ENCODE measurements around the gene FXYD3. TPM values are rescaled to one million over a fixed set of nuclear protein-coding genes. Genes with fewer than 3 reads are reported as not detected.

FXYD3 gene
- total and polyA plus RNA-seq, 2 of the 13 experiments (the other 11 are each of a cell fraction or from before 2014, with no cell fraction given) = 4.9 TPM; not detected in 1

DNA sequence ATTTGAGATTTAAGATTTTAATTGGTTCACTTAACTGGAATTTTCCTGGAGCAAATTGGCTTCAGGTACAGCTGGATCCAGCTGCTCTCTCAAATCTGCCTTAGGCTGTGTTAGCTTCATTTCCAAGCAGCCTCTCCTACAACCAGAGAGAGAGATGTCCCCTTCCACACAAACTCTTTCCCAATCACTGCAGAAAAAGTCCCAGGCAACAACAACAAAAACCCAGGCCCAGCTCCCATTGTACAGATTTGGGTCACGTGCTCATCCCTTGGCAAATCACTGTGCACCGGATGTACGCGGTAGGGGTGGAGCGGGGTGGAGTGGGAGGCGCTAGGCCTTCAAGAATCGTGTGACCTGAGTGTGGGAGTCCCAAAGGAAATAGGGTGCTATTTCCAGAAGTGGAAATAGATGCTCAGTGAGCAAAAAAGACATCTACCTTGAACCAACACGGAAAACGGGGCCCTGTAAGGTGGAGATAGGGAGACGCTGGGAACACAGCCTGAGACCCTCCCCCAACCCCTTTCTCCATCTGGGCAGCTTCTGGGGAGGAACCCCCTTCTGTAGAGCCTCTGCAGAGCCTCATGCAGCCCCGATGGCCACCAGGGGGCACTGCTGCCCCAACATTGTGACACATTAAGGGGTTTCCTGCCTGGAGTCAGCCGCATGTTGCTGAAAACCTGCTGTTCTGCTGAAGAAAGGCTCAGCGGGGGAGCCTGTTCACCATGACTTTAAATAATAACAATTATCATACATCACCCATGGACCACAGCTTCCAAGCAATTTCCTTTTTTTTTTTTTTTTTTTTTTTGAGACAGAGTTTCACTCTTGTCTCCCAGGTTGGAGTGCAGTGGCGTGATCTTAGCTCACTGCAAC is 48.7 kb upstream of the FXYD3 start (continued):
- no peak for TF ChIP-seq ZNF546 (CRISPR knock-in tag; conservative IDR thresholded peaks at IDR 0.05)
- no peak for TF ChIP-seq ZNF761 (CRISPR knock-in tag; conservative IDR thresholded peaks at IDR 0.05)
- TF ChIP-seq HMG20B (CRISPR knock-in tag; conservative IDR thresholded peaks at IDR 0.05) = no peak
- TF ChIP-seq, protein P1, sequence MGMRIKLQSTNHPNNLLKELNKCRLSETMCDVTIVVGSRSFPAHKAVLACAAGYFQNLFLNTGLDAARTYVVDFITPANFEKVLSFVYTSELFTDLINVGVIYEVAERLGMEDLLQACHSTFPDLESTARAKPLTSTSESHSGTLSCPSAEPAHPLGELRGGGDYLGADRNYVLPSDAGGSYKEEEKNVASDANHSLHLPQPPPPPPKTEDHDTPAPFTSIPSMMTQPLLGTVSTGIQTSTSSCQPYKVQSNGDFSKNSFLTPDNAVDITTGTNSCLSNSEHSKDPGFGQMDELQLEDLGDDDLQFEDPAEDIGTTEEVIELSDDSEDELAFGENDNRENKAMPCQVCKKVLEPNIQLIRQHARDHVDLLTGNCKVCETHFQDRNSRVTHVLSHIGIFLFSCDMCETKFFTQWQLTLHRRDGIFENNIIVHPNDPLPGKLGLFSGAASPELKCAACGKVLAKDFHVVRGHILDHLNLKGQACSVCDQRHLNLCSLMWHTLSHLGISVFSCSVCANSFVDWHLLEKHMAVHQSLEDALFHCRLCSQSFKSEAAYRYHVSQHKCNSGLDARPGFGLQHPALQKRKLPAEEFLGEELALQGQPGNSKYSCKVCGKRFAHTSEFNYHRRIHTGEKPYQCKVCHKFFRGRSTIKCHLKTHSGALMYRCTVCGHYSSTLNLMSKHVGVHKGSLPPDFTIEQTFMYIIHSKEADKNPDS (CRISPR knock-in tag; IDR thresholded peaks at IDR 0.05) = no peak
- TF ChIP-seq PAWR (CRISPR knock-in tag; IDR thresholded peaks at IDR 0.05; ENCODE audit: borderline replicate concordance) = no peak
- TF ChIP-seq ZNF724P (CRISPR knock-in tag; IDR thresholded peaks at IDR 0.05; ENCODE audit: borderline replicate concordance) = no peak
- no peak for TF ChIP-seq MIXL1 (CRISPR knock-in tag; IDR thresholded peaks at IDR 0.05)
- TF ChIP-seq ERF (CRISPR knock-in tag; IDR thresholded peaks at IDR 0.05) = no peak
- TF ChIP-seq ZNF333 (CRISPR knock-in tag; IDR thresholded peaks at IDR 0.05; ENCODE audit: borderline replicate concordance) = no peak
- 0 out of 2 replicates have a peak, but pooled peaks have one; percentile 45 for TF ChIP-seq ZNF614 (CRISPR knock-in tag; IDR thresholded peaks at IDR 0.05; ENCODE audit: borderline replicate concordance)
- TF ChIP-seq NR2F6 (IDR thresholded peaks at IDR 0.05) = no peak
- no peak for TF ChIP-seq NR2F6 (CRISPR knock-in tag; IDR thresholded peaks at IDR 0.05)
- TF ChIP-seq, protein P2, sequence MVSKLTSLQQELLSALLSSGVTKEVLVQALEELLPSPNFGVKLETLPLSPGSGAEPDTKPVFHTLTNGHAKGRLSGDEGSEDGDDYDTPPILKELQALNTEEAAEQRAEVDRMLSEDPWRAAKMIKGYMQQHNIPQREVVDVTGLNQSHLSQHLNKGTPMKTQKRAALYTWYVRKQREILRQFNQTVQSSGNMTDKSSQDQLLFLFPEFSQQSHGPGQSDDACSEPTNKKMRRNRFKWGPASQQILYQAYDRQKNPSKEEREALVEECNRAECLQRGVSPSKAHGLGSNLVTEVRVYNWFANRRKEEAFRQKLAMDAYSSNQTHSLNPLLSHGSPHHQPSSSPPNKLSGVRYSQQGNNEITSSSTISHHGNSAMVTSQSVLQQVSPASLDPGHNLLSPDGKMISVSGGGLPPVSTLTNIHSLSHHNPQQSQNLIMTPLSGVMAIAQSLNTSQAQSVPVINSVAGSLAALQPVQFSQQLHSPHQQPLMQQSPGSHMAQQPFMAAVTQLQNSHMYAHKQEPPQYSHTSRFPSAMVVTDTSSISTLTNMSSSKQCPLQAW (CRISPR knock-in tag; IDR thresholded peaks at IDR 0.05) = no peak
- TF ChIP-seq, protein P3, sequence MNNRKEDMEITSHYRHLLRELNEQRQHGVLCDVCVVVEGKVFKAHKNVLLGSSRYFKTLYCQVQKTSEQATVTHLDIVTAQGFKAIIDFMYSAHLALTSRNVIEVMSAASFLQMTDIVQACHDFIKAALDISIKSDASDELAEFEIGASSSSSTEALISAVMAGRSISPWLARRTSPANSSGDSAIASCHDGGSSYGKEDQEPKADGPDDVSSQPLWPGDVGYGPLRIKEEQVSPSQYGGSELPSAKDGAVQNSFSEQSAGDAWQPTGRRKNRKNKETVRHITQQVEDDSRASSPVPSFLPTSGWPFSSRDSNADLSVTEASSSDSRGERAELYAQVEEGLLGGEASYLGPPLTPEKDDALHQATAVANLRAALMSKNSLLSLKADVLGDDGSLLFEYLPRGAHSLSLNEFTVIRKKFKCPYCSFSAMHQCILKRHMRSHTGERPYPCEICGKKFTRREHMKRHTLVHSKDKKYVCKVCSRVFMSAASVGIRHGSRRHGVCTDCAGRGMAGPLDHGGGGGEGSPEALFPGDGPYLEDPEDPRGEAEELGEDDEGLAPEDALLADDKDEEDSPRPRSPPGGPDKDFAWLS (CRISPR knock-in tag; IDR thresholded peaks at IDR 0.05; ENCODE audit: borderline replicate concordance) = no peak
- TF ChIP-seq HHEX (CRISPR knock-in tag; IDR thresholded peaks at IDR 0.05) = no peak
- TF ChIP-seq, protein P4, sequence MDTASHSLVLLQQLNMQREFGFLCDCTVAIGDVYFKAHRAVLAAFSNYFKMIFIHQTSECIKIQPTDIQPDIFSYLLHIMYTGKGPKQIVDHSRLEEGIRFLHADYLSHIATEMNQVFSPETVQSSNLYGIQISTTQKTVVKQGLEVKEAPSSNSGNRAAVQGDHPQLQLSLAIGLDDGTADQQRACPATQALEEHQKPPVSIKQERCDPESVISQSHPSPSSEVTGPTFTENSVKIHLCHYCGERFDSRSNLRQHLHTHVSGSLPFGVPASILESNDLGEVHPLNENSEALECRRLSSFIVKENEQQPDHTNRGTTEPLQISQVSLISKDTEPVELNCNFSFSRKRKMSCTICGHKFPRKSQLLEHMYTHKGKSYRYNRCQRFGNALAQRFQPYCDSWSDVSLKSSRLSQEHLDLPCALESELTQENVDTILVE (CRISPR knock-in tag; IDR thresholded peaks at IDR 0.05) = no peak
- TF ChIP-seq PTBP1 (IDR thresholded peaks at IDR 0.05; ENCODE audit: low read depth, low read length, poor library complexity, severe bottlenecking) = no peak
- no peak for TF ChIP-seq HNRNPL (IDR thresholded peaks at IDR 0.05; ENCODE audit: low read depth, low read length)
- TF ChIP-seq, protein P5, sequence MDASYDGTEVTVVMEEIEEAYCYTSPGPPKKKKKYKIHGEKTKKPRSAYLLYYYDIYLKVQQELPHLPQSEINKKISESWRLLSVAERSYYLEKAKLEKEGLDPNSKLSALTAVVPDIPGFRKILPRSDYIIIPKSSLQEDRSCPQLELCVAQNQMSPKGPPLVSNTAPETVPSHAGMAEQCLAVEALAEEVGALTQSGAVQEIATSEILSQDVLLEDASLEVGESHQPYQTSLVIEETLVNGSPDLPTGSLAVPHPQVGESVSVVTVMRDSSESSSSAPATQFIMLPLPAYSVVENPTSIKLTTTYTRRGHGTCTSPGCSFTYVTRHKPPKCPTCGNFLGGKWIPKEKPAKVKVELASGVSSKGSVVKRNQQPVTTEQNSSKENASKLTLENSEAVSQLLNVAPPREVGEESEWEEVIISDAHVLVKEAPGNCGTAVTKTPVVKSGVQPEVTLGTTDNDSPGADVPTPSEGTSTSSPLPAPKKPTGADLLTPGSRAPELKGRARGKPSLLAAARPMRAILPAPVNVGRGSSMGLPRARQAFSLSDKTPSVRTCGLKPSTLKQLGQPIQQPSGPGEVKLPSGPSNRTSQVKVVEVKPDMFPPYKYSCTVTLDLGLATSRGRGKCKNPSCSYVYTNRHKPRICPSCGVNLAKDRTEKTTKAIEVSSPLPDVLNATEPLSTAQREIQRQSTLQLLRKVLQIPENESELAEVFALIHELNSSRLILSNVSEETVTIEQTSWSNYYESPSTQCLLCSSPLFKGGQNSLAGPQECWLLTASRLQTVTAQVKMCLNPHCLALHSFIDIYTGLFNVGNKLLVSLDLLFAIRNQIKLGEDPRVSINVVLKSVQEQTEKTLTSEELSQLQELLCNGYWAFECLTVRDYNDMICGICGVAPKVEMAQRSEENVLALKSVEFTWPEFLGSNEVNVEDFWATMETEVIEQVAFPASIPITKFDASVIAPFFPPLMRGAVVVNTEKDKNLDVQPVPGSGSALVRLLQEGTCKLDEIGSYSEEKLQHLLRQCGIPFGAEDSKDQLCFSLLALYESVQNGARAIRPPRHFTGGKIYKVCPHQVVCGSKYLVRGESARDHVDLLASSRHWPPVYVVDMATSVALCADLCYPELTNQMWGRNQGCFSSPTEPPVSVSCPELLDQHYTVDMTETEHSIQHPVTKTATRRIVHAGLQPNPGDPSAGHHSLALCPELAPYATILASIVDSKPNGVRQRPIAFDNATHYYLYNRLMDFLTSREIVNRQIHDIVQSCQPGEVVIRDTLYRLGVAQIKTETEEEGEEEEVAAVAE (CRISPR knock-in tag; IDR thresholded peaks at IDR 0.05; ENCODE audit: borderline replicate concordance) = no peak
